Right renal pelvis (tissue), 4 donors: ENCODE measurements around the gene BMP2K. TPM values are rescaled to one million over a fixed set of nuclear protein-coding genes. Genes with fewer than 3 reads are reported as not detected.

Experiments used
- DNase-seq, 4 donors: peaks; one replicate each; pipeline ENCODE4 v3.0.0-alpha.2; 2013; ENCODE audit warnings: low read depth in 4 of 4, low spot score in 3 of 4, missing footprints in 1 of 4
- polyA plus RNA-seq, 4 donors: library from polyadenylated mRNA; unstranded; fragments of 120-200 nt; gene quantifications; one replicate each; pipeline ENCODE4 v1.2.1, GENCODE V29; 2013; ENCODE audit not compliant: insufficient read length in 4 of 4

Gene BMP2K
- polyA plus RNA-seq, 4 donors = 20.5 to 31.9 (median 27.4) TPM

- no peak for DNase-seq
Observed at GRCh38 chr4:78763763-78764387, 12.3 kb upstream of the BMP2K start.

- no peak for DNase-seq
Observed at GRCh38 chr4:78764498-78764961, 11.6 kb upstream of the BMP2K start.

GRCh38 chr4:78765432-78766006 lies 10.6 kb upstream of the BMP2K start:
- DNase-seq = no peak

- no peak for DNase-seq
Observed at GRCh38 chr4:78766026-78766425, 10.1 kb upstream of the BMP2K start.

GRCh38 chr4:78766650-78767049 lies 9.5 kb upstream of the BMP2K start:
- no peak for DNase-seq

GRCh38 chr4:78767350-78767749 lies 8.8 kb upstream of the BMP2K start:
- no peak for DNase-seq

GRCh38 chr4:78768452-78769180 lies 7.5 kb upstream of the BMP2K start:
- no peak for DNase-seq

GRCh38 chr4:78770091-78770642 lies 6.0 kb upstream of the BMP2K start:
- DNase-seq = no peak

GRCh38 chr4:78772526-78773091 lies 3.5 kb upstream of the BMP2K start:
- DNase-seq = no peak

GRCh38 chr4:78774417-78774816 lies 1.7 kb upstream of the BMP2K start:
- no peak for DNase-seq

- DNase-seq = peak; percentile 75 to 85 (median 79)
Observed at GRCh38 chr4:78775303-78776078, 659 bp upstream of the BMP2K start.

GRCh38 chr4:78776729-78777575 lies 802 bp downstream of the BMP2K start:
- peak in 1 of 4 donors; percentile 29 for DNase-seq

GRCh38 chr4:78777576-78777940 lies 1.4 kb downstream of the BMP2K start:
- no peak for DNase-seq

GRCh38 chr4:78778530-78778929 lies 2.4 kb downstream of the BMP2K start:
- DNase-seq = no peak

GRCh38 chr4:78779280-78779679 lies 3.1 kb downstream of the BMP2K start:
- no peak for DNase-seq

- no peak for DNase-seq
Observed at GRCh38 chr4:78780093-78780492, 3.9 kb downstream of the BMP2K start.

- no peak for DNase-seq
Observed at GRCh38 chr4:78781139-78781538, 5.0 kb downstream of the BMP2K start.

GRCh38 chr4:78781924-78782323 lies 5.8 kb downstream of the BMP2K start:
- no peak for DNase-seq

GRCh38 chr4:78784236-78784865 lies 8.2 kb downstream of the BMP2K start:
- no peak for DNase-seq
